GM20000 (cell line): ENCODE measurements around the gene MLPH.

Source experiments
- DNase-seq: peaks from one replicate; pipeline ENCODE4 v3.0.0; 2012; ENCODE audit warnings: low spot score
- CTCF ChIP-seq: IDR thresholded peaks from 2 replicates; pipeline ENCODE4 v1.5.1; 2012; ENCODE audit warnings: mild to moderate bottlenecking, control low read depth; ENCODE audit errors: extremely low read depth, missing control alignments

The MLPH gene

GRCh38 chr2:237547841-237548416, 60.9 kb downstream of the MLPH start:
- no peak for DNase-seq
- TF ChIP-seq CTCF = no peak

DNA sequence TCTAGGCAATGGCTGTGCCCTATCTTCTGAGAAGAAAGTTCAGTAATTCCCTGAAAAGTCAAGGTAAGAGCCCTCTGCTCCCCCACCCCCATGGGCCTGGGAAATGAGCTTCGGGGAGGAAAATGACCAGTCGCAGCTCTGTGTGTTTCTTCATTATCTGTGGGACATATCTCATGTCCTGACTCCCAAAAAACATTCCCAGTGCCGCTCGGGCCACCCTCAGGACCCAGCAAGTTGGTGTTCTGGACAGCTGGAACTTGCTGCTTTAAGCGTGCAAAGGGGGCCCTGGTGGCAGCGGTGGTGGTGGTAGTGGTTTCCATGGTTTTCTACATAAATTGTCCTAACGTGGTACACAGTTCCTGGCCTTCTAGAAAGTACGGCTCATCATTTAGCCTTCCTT, 62.2 kb downstream of the MLPH start:
- no peak for DNase-seq
- no peak for TF ChIP-seq CTCF

DNA sequence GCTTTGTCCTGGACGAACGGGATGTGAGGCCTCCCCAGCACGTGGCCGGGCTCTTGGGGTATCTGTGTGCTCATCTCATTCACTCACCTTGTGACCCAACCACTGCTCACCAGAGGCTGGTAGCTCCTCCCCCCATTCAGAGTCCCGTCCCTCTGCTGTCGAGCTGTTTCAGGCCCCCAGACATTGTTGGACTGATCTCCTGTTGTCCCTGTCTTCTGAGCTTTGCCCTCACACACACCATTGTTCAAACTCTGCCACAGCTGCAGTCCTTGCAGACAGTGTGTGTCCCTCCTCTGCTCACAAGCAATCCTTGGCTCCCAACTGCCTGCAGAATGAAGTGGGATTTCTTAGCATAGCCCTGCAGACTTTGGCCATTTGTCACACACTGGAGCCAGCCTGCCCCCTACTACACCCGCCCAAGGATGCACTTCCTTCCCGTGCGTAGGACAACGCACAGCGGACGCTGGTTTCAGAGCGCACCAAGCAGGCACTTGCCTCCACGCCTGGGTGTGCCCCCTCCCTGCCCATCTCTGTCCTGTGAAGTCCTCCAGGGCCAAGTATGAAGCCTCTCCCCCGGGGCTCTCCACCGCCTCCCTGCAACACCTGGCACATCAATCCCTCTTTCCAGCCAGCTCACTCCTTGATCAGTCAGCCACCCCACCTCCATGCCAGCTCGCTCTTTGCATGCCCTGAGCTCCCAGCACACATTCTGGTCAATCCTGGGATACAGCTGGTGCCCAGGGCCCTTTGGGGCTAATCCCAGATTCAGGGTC, 62.8 kb downstream of the MLPH start:
- TF ChIP-seq CTCF = no peak
- no peak for DNase-seq

GRCh38 chr2:237551071-237551574, 64.1 kb downstream of the MLPH start:
- DNase-seq = no peak
- no peak for TF ChIP-seq CTCF

GRCh38 chr2:237552908-237553307, 65.9 kb downstream of the MLPH start:
- no peak for DNase-seq
- no peak for TF ChIP-seq CTCF

GRCh38 chr2:237553948-237554347, 66.9 kb downstream of the MLPH start:
- no peak for TF ChIP-seq CTCF
- DNase-seq = no peak

GRCh38 chr2:237555560-237555959, 68.5 kb downstream of the MLPH start:
- TF ChIP-seq CTCF = no peak
- DNase-seq = no peak
